ENCODE results near the gene AHCY. TPM values are rescaled to one million over a fixed set of nuclear protein-coding genes. Genes with fewer than 3 reads are reported as not detected.
A peak's percentile ranks its signal among the peaks of the same experiment; 100 is the strongest.

AHCY gene
- total RNA-seq, 1 experiment from 2014 or later = 350 TPM

DNA sequence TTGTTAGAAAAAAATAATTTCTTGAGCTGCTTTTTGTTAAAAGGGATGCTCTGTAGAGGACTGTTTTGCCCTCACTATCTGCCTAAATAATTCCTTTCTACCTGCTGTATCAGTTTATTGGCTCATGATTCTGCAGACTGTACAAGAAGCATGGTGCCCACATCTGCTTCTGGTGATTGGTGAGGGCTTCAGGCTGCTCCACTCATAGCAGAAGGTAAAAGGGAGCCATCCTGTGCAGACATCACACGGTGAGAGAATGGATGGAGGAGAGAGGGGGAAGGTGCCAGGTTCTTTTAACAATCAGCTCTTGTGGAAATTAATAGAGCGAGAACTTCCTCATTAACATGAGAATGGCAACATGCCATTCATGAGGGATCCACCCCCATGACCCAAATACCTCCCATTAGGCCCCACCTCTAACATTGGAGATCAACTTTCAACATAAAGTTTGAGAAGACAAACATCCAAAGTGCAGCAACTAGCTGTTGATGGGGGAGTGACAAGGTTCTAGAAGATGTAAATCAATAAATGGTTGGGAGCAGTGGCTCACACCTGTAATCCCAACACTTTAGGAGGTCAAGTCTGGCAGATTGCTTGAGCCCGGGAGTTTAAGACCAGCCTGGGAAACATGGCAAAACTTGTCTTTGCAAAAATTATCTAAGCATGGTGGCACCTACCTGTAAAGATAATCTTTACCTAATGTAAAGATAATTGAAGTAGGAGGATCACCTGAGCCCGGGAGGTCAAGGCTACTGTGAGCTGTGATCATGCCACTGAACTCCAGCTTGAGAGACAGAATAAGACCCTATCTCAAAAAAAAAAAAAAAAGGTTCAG lies 15.7 kb upstream of the AHCY start:
- H4K20me1 ChIP-seq (ENCODE audit: insufficient read depth) = no peaks in the 10 kb centered on the region
- H3K36me3 ChIP-seq (ENCODE audit: control insufficient read depth in 1 of 2, insufficient read depth in 2 of 2, low read length in 2 of 2) = no peaks in the 10 kb centered on the region
- H3K4me3 ChIP-seq (replicated peaks in 1 of 2; ENCODE audit: low read depth in 1 of 2, low read length in 2 of 2) = no peak overlapping the region
- H3K4me2 ChIP-seq (ENCODE audit: low read length) = no peak overlapping the region
- TF ChIP-seq ELF1 (IDR thresholded peaks at IDR 0.05; ENCODE audit: borderline replicate concordance, low read depth) (no peak), POLR2A (IDR thresholded peaks at IDR 0.05; ENCODE audit: borderline replicate concordance, extremely low read depth, insufficient read depth, insufficient read length) (no peak), EZH2phosphoT487 (IDR thresholded peaks at IDR 0.05; ENCODE audit: borderline replicate concordance) (no peak), ZFX (IDR thresholded peaks at IDR 0.05) (no peak), SIN3A (IDR thresholded peaks at IDR 0.05; ENCODE audit: low read depth) (no peak), FOSL1 (IDR thresholded peaks at IDR 0.05; ENCODE audit: low read depth) (no peak), EZH2 (IDR thresholded peaks at IDR 0.05) (no peak), SRF (IDR thresholded peaks at IDR 0.05; ENCODE audit: low read depth) (no peak)
- TF ChIP-seq, protein P1, sequence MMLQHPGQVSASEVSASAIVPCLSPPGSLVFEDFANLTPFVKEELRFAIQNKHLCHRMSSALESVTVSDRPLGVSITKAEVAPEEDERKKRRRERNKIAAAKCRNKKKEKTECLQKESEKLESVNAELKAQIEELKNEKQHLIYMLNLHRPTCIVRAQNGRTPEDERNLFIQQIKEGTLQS (IDR thresholded peaks at IDR 0.05) = no peak
- no TSS peak for BruUV-seq (replicated peaks)
- peaks cover 24 to 52% of the 10 kb centered on the region in 2 experiments for H3K4me1 ChIP-seq (ENCODE audit: control insufficient read depth in 1 of 2, insufficient read depth in 2 of 2, low read length in 2 of 2)
- H3K9ac ChIP-seq (ENCODE audit: low read length) = no peak overlapping the region
- no peaks in the 10 kb centered on the region for H3K9me2 ChIP-seq (ENCODE audit: insufficient read depth)
- intact Hi-C loops (cut with micrococcal nuclease) = no loop called here
- H3K9me3 ChIP-seq (ENCODE audit: control insufficient read depth in 1 of 2, insufficient read depth in 1 of 2, low read depth in 1 of 2, low read length in 2 of 2) = no peaks in the 10 kb centered on the region
- no peak overlapping the region for H3K27ac ChIP-seq (ENCODE audit: low read depth, low read length)
- ChIA-PET RAD21 (ENCODE audit: low non-redundant PET in 1 of 2, low total read pairs in 2 of 2, uncharacterized antibody in 2 of 2, unreplicated experiment in 2 of 2) (no interaction called here), CTCF (no interaction called here), POLR2A (no interaction called here)
- no peaks in the 10 kb centered on the region for H3K79me2 ChIP-seq (ENCODE audit: insufficient read depth, low read length)
- DNase-seq (ENCODE audit: low read depth, low spot score) (no peak), ATAC-seq (no peak)
- peak overlapping the region; percentile 31 for H2AFZ ChIP-seq (ENCODE audit: low read depth, low read length, poor library complexity, severe bottlenecking)
- H3K27me3 ChIP-seq (ENCODE audit: insufficient read depth, low read length) = no peaks in the 10 kb centered on the region

DNA sequence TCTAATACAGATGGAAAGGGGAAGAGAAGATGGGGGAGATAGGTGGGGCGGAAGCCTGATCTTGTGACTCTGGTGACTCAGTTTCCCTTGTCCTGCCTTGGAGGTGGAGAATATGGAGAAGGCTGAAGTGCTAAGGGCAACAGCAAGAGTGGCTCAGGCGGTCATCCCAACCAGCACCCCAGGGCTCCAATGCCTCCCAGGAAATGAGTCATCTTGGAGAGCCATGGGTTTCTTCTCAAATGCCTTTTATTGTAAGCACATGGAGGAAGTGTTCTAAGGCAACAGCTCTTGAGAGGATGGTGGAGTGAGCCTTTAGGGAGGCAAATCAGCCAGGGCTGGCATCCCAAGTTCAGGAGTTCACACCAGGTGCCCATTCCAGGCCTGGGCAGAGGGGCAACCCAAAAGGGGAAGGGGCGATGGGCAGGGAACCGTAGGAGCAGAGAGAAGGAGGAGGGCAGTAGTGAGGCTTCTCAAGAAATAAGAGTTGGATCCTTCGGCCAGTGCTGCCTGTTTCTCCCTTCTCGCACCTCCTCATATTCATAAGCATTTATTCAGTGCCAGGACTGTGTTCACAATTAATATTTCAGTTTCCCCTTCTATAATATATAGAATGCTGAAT lies 13.2 kb upstream of the AHCY start:
- Histone ChIP-seq H2AFZ (ENCODE audit: low read depth, low read length, poor library complexity, severe bottlenecking) (peak overlapping the region; percentile 44), H3K4me1 (ENCODE audit: control insufficient read depth in 1 of 2, insufficient read depth in 2 of 2, low read length in 2 of 2) (peaks cover 37 to 77% of the 10 kb centered on the region in 2 experiments), H3K27me3 (ENCODE audit: insufficient read depth, low read length) (no peaks in the 10 kb centered on the region), H4K20me1 (ENCODE audit: insufficient read depth) (no peaks in the 10 kb centered on the region), H3K27ac (ENCODE audit: low read depth, low read length) (peak overlapping the region; percentile 83), H3K36me3 (ENCODE audit: control insufficient read depth in 1 of 2, insufficient read depth in 2 of 2, low read length in 2 of 2) (no peaks in the 10 kb centered on the region), H3K9me2 (ENCODE audit: insufficient read depth) (no peaks in the 10 kb centered on the region), H3K9me3 (ENCODE audit: control insufficient read depth in 1 of 2, insufficient read depth in 1 of 2, low read depth in 1 of 2, low read length in 2 of 2) (no peaks in the 10 kb centered on the region), H3K4me2 (ENCODE audit: low read length) (peak overlapping the region; percentile 51), H3K9ac (ENCODE audit: low read length) (no peak overlapping the region), H3K79me2 (ENCODE audit: insufficient read depth, low read length) (no peaks in the 10 kb centered on the region), H3K4me3 (replicated peaks in 1 of 2; ENCODE audit: low read depth in 1 of 2, low read length in 2 of 2) (peak overlapping the region in 1 of 2 experiments; percentile 13; a peak in 1 of 4 replicates)
- intact Hi-C loops (cut with micrococcal nuclease) = no loop called here
- ChIA-PET RAD21 (ENCODE audit: low non-redundant PET in 1 of 2, low total read pairs in 2 of 2, uncharacterized antibody in 2 of 2, unreplicated experiment in 2 of 2) (no interaction called here), CTCF (no interaction called here), POLR2A (no interaction called here)
- DNase-seq (ENCODE audit: low read depth, low spot score) (peak; percentile 33), ATAC-seq (no peak)
- BruUV-seq (replicated peaks) = no TSS peak
- TF ChIP-seq, protein P2, sequence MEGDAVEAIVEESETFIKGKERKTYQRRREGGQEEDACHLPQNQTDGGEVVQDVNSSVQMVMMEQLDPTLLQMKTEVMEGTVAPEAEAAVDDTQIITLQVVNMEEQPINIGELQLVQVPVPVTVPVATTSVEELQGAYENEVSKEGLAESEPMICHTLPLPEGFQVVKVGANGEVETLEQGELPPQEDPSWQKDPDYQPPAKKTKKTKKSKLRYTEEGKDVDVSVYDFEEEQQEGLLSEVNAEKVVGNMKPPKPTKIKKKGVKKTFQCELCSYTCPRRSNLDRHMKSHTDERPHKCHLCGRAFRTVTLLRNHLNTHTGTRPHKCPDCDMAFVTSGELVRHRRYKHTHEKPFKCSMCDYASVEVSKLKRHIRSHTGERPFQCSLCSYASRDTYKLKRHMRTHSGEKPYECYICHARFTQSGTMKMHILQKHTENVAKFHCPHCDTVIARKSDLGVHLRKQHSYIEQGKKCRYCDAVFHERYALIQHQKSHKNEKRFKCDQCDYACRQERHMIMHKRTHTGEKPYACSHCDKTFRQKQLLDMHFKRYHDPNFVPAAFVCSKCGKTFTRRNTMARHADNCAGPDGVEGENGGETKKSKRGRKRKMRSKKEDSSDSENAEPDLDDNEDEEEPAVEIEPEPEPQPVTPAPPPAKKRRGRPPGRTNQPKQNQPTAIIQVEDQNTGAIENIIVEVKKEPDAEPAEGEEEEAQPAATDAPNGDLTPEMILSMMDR (IDR thresholded peaks at IDR 0.05 in 2 of 3, conservative IDR thresholded peaks at IDR 0.05 in 1 of 3; ENCODE audit: borderline replicate concordance in 1 of 3, insufficient read depth in 1 of 3, low read depth in 2 of 3, low read length in 2 of 3) = no peak
- TF ChIP-seq EGR1 (IDR thresholded peaks at IDR 0.05; ENCODE audit: low read depth) (no peak), CBX3 (IDR thresholded peaks at IDR 0.05; ENCODE audit: low read depth) (0 out of 2 replicates have a peak, but pooled peaks have one; percentile 45), EZH2phosphoT487 (IDR thresholded peaks at IDR 0.05; ENCODE audit: borderline replicate concordance) (no peak), ZNF274 (IDR thresholded peaks at IDR 0.05; ENCODE audit: low read depth, low read length) (no peak), SIN3A (IDR thresholded peaks at IDR 0.05; ENCODE audit: low read depth) (no peak), JUND (IDR thresholded peaks at IDR 0.05) (peak; percentile 57; the same call in 1 of the 2 replicates), RAD21 (IDR thresholded peaks at IDR 0.05; ENCODE audit: low read depth) (no peak)
- TF ChIP-seq, protein P3, sequence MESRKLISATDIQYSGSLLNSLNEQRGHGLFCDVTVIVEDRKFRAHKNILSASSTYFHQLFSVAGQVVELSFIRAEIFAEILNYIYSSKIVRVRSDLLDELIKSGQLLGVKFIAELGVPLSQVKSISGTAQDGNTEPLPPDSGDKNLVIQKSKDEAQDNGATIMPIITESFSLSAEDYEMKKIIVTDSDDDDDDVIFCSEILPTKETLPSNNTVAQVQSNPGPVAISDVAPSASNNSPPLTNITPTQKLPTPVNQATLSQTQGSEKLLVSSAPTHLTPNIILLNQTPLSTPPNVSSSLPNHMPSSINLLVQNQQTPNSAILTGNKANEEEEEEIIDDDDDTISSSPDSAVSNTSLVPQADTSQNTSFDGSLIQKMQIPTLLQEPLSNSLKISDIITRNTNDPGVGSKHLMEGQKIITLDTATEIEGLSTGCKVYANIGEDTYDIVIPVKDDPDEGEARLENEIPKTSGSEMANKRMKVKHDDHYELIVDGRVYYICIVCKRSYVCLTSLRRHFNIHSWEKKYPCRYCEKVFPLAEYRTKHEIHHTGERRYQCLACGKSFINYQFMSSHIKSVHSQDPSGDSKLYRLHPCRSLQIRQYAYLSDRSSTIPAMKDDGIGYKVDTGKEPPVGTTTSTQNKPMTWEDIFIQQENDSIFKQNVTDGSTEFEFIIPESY (IDR thresholded peaks at IDR 0.05; ENCODE audit: extremely low read depth, insufficient replicate concordance, low read length) = no peak

Data from HCT116 (cell line).